Endometrial microvascular endothelial cells (primary cell): ENCODE results near the gene NTMT1. TPM values are rescaled to one million over a fixed set of nuclear protein-coding genes. Genes with fewer than 3 reads are reported as not detected.

ENCODE experiments used
- total RNA-seq: library from RNA; depleted of rRNA; stranded (reverse); fragments of >200 nt; gene quantifications from one replicate; pipeline ENCODE4 v1.2.3, GENCODE V29; 2015; ENCODE audit errors: inconsistent ontology term

The NTMT1 gene
- total RNA-seq, 1 donor from 2014 or later: 64.0 TPM

Other genes with a start within 250 kb of the NTMT1 start
- gene C9orf50, start 5.1 kb upstream of the NTMT1 start, total RNA-seq: not detected
- gene ASB6, start 16.0 kb downstream of the NTMT1 start, total RNA-seq: 33.6 TPM
- gene PRRX2, start 39.5 kb downstream of the NTMT1 start, total RNA-seq: not detected
- not detected for gene PTGES, start 126.9 kb downstream of the NTMT1 start, total RNA-seq
- gene TOR1B, start 177.0 kb downstream of the NTMT1 start, total RNA-seq: 27.0 TPM
- 92.7 TPM for gene TOR1A, start 198.0 kb downstream of the NTMT1 start, total RNA-seq
- 45.3 TPM for gene C9orf78, start 209.1 kb downstream of the NTMT1 start, total RNA-seq
- 9.8 TPM for gene USP20, start 209.3 kb downstream of the NTMT1 start, total RNA-seq